Aorta (tissue), 5 donors: ENCODE results near the gene HELT. TPM values are rescaled to one million over a fixed set of nuclear protein-coding genes. Genes with fewer than 3 reads are reported as not detected.

Experiments used
- ATAC-seq: fragments of 200-7000 bp; cut with Tn5 transposase; one replicate; pipeline ENCODE4 v1.9.1; 2022; ENCODE audit warnings: moderate library complexity; ENCODE audit not compliant: low FRiP score
- DNase-seq, 2 donors: peaks; one replicate each; pipeline ENCODE4 v3.0.0-alpha.2; 2020
- H3K27ac ChIP-seq, 2 donors: one replicate each; pipeline ENCODE4 v1.5.1; 2013; ENCODE audit warnings: low read length in 2 of 2, mild to moderate bottlenecking in 2 of 2, moderate library complexity in 2 of 2, control low read depth in 1 of 2, inconsistent platforms in 1 of 2, low read depth in 1 of 2
- H3K27me3 ChIP-seq, 2 donors: one replicate each; pipeline ENCODE4 v1.6.1; 2013; ENCODE audit warnings: control low read depth in 1 of 2, low read length in 1 of 2, mild to moderate bottlenecking in 1 of 2, moderate library complexity in 1 of 2; ENCODE audit not compliant: insufficient read depth in 2 of 2, control insufficient read depth in 1 of 2
- H3K36me3 ChIP-seq, 2 donors: one replicate each; pipeline ENCODE4 v1.6.1; 2013; ENCODE audit warnings: control low read depth in 1 of 2, low read length in 1 of 2, mild to moderate bottlenecking in 1 of 2; ENCODE audit not compliant: insufficient read depth in 2 of 2, control insufficient read depth in 1 of 2
- H3K4me1 ChIP-seq, 2 donors: one replicate each; pipeline ENCODE4 v1.6.1; 2013; ENCODE audit warnings: low read length in 2 of 2, control low read depth in 1 of 2, mild to moderate bottlenecking in 1 of 2, moderate library complexity in 1 of 2; ENCODE audit not compliant: insufficient read depth in 2 of 2, control insufficient read depth in 1 of 2
- H3K4me3 ChIP-seq, 2 donors: one replicate each; pipeline ENCODE4 v1.5.1; 2013; ENCODE audit warnings: low read length in 2 of 2, control low read depth in 1 of 2, mild to moderate bottlenecking in 1 of 2
- H3K9me3 ChIP-seq: one replicate; pipeline ENCODE4 v1.6.1; 2013; ENCODE audit warnings: mild to moderate bottlenecking, low read length; ENCODE audit not compliant: control insufficient read depth
- WGBS, 2 donors: extraction: QIAGEN DNeasy Blood & Tissue Kit; methylation state at CpG; one replicate each; pipeline ENCODE4 v1.1.7; 2013; 5-methylcytosine and 5-hydroxymethylcytosine counted together
- intact Hi-C, 2 donors: fragments of 100-400 bp; cut with DNase I; formaldehyde crosslinking; loops; one replicate each; pipeline versions ENCODE4 v1.14.2 to v1.15.0; 2022
- polyA plus RNA-seq, 2 donors: library from polyadenylated mRNA; stranded (reverse); fragments of 200-250 nt; gene quantifications; one replicate each; pipeline ENCODE4 v1.2.3, GENCODE V29; 2013
- total RNA-seq, 2 donors: library from RNA; stranded (reverse); fragmentation: NEBNext Ultra II Directional; extraction: Animal tissue kit (Norgen Biotek cat#: 25700); gene quantifications; one replicate each; pipeline ENCODE4 v1.2.1, GENCODE V29; 2021
- donor health status: healthy with polysubstance abuse.
- donor health status: Bipolar disorder and iron deficiency.
- donor health status: DM: no; HTN: no; CAD: no.
- donor health status: DM: no; HTN: no; CAD: no.
- donor health status: DM: yes; HTN: yes; CAD: no.

HELT gene
- total and polyA plus RNA-seq, 4 donors: not detected

DNA sequence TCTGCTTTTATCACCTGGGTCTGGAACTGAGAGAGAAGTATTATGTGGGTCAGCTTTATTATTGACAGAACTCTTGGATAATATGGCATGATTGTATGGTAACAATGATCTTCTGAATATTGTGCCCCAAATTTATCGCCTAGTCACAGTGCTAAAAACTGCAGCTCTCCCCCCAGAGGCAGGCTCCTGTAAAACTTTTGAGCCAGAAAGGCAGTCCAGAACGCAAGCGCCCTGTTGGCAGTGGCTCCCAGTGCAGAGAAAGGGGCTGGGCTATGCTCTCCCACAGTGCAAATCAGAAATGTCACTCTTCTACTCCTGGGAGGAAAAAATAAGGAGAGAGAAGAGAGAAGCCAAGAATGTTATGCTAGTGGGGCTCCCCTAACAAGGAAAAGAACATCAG, 50.5 kb downstream of the HELT start:
- Histone ChIP-seq H3K9me3 (no peaks in the 10 kb centered on the region), H3K36me3 (no peaks in the 10 kb centered on the region), H3K4me3 (no peak overlapping the region), H3K27ac (no peak overlapping the region), H3K27me3 (no peaks in the 10 kb centered on the region), H3K4me1 (no peaks in the 10 kb centered on the region)
- no peak for ATAC-seq
- no peak for DNase-seq
- 53 to 59% methylated on average over 3 of the region's 3 CpGs for WGBS, 2 donors
- intact Hi-C loops: no loop called here

Other genes starting within 250 kb of the HELT start
- 10 to 100 TPM; 61.3 to 97.8 TPM for gene ACSL1, start 192.5 kb upstream of the HELT start, total RNA-seq
- 10 to 100 TPM; 20.3 to 49.7 TPM for gene ACSL1, start 192.5 kb upstream of the HELT start, polyA plus RNA-seq
- gene SLC25A4, start 124.8 kb downstream of the HELT start, total RNA-seq: 100 to 1,000 TPM in 1 of 2 donors, 10 to 100 TPM in 1; 72.6 to 119 TPM
- 10 to 100 TPM; 89.2 to 95.4 TPM for gene SLC25A4, start 124.8 kb downstream of the HELT start, polyA plus RNA-seq
- 10 to 100 TPM; 49.8 to 58.4 TPM for gene CFAP97, start 185.5 kb downstream of the HELT start, total RNA-seq
- gene CFAP97, start 185.5 kb downstream of the HELT start, polyA plus RNA-seq: 10 to 100 TPM; 16.6 to 24.0 TPM
- 10 to 100 TPM; 36.2 to 44.7 TPM for gene SNX25, start 191.1 kb downstream of the HELT start, total RNA-seq
- gene SNX25, start 191.1 kb downstream of the HELT start, polyA plus RNA-seq: 10 to 100 TPM in 1 of 2 donors, 1 to 10 TPM in 1; 8.6 to 12.7 TPM